ENCODE results near the gene SMCO2. TPM values are rescaled to one million over a fixed set of nuclear protein-coding genes. Genes with fewer than 3 reads are reported as not detected.

Gene SMCO2
- total and polyA plus RNA-seq, 10 of the 15 experiments (the other 5 are each of a cell fraction or from before 2014, with no cell fraction given), result 0.11 to 2.3 (median 0.67) TPM

- TF ChIP-seq E2F8 (IDR thresholded peaks at IDR 0.05; ENCODE audit: low read depth, partially characterized antibody), result no peak
- no peak for TF ChIP-seq ZBTB33 (IDR thresholded peaks at IDR 0.05)
- no peak for TF ChIP-seq CREM (IDR thresholded peaks at IDR 0.05; ENCODE audit: low read depth)
- TF ChIP-seq BCL3 (IDR thresholded peaks at IDR 0.05; ENCODE audit: borderline replicate concordance, insufficient read depth, low read depth, low read length, poor library complexity, severe bottlenecking), result no peak
- no peak for TF ChIP-seq TCF12 (IDR thresholded peaks at IDR 0.05; ENCODE audit: low read depth, low read length)
- no peak for TF ChIP-seq STAT1 (conservative IDR thresholded peaks at IDR 0.05)
- no peak for TF ChIP-seq JUND (IDR thresholded peaks at IDR 0.05; ENCODE audit: low read depth, low read length)
- no peak for TF ChIP-seq CEBPB (IDR thresholded peaks at IDR 0.05; ENCODE audit: borderline replicate concordance in 1 of 2, low read depth in 2 of 2, low read length in 2 of 2)
- TF ChIP-seq RAD51 (IDR thresholded peaks at IDR 0.05), result no peak
- no peak for TF ChIP-seq TCF7 (IDR thresholded peaks at IDR 0.05; ENCODE audit: borderline replicate concordance)
- TF ChIP-seq TCF3 (IDR thresholded peaks at IDR 0.05; ENCODE audit: borderline replicate concordance, insufficient read depth, low read depth, low read length), result no peak
- no peak for TF ChIP-seq BMI1 (IDR thresholded peaks at IDR 0.05; ENCODE audit: borderline replicate concordance)
- TF ChIP-seq ASH2L (IDR thresholded peaks at IDR 0.05; ENCODE audit: borderline replicate concordance, low read depth), result no peak
Observed at GRCh38 chr12:27549236-27549800, 102.8 kb downstream of the SMCO2 start (continued).

All from GM12878 (cell line).